Lung (tissue), 12 donors: Measurements from ENCODE around the gene BCR. TPM values are rescaled to one million over a fixed set of nuclear protein-coding genes. Genes with fewer than 3 reads are reported as not detected.

ENCODE experiments used
- ATAC-seq: fragments of 200-7000 bp; cut with Tn5 transposase; one replicate; pipeline ENCODE4 v1.9.1; 2020; ENCODE audit warnings: moderate number of reproducible peaks; ENCODE audit not compliant: insufficient read depth, low FRiP score
- DNase-seq, 3 donors: peaks; one replicate each; pipeline ENCODE4 v3.0.0-alpha.2; 2013 to 2017
- H3K27ac ChIP-seq, 2 donors: one replicate each; pipeline ENCODE4 v1.5.1; 2013; ENCODE audit warnings: mild to moderate bottlenecking in 2 of 2, moderate library complexity in 2 of 2, control low read depth in 1 of 2, inconsistent platforms in 1 of 2, low read depth in 1 of 2, low read length in 1 of 2
- H3K27me3 ChIP-seq, 3 donors: one replicate each; pipeline ENCODE4 v1.5.1; 2013; ENCODE audit warnings: low read length in 2 of 3; ENCODE audit not compliant: control insufficient read depth in 3 of 3, insufficient read depth in 3 of 3
- H3K36me3 ChIP-seq, 4 donors: one replicate each; pipeline ENCODE4 v1.5.1; 2013; ENCODE audit warnings: low read length in 4 of 4, mild to moderate bottlenecking in 1 of 4, moderate library complexity in 1 of 4; ENCODE audit not compliant: control insufficient read depth in 4 of 4, insufficient read depth in 4 of 4
- H3K4me1 ChIP-seq, 5 donors: one replicate each; pipeline ENCODE4 v1.5.1; 2013; ENCODE audit warnings: low read length in 5 of 5, mild to moderate bottlenecking in 2 of 5, moderate library complexity in 1 of 5; ENCODE audit not compliant: control insufficient read depth in 5 of 5, insufficient read depth in 5 of 5
- H3K4me3 ChIP-seq: one replicate; pipeline ENCODE4 v1.5.1; 2013; ENCODE audit warnings: mild to moderate bottlenecking, control low read depth, moderate library complexity
- H3K9ac ChIP-seq, 2 donors: one replicate each; pipeline ENCODE4 v1.5.1; 2013; ENCODE audit warnings: low read length in 2 of 2, control low read depth in 1 of 2; ENCODE audit not compliant: insufficient read depth in 1 of 2
- H3K9me3 ChIP-seq, 4 donors: one replicate each; pipeline ENCODE4 v1.5.1; 2013; ENCODE audit warnings: low read length in 3 of 4, mild to moderate bottlenecking in 1 of 4, moderate library complexity in 1 of 4; ENCODE audit not compliant: control insufficient read depth in 4 of 4, insufficient read depth in 3 of 4
- WGBS, 2 donors: extraction: QIAGEN DNeasy Blood & Tissue Kit; methylation state at CpG; one replicate each; pipeline ENCODE4 v1.1.7; 2013; 5-methylcytosine and 5-hydroxymethylcytosine counted together
- polyA plus RNA-seq, 2 donors: library from polyadenylated mRNA; stranded (reverse); fragments of 200-250 nt; gene quantifications; one replicate each; pipeline ENCODE4 v1.2.1, GENCODE V29; 2013
- total RNA-seq, 2 donors: library from RNA; depleted of rRNA in 1 of 2; stranded (reverse); fragments of >200 nt in 1 of 2; gene quantifications; one replicate each; pipeline ENCODE4 v1.2.1, GENCODE V29; 2014 to 2021
- TF ChIP-seq, protein P1 (sequence below): IDR thresholded peaks from 2 replicates; pipeline ENCODE4 v1.5.1; 2012; ENCODE audit warnings: mild to moderate bottlenecking; ENCODE audit errors: control extremely low read depth, extremely low read depth
- donor health status: control.
- donor health status: control.
- donor health status: Bipolar disorder and iron deficiency.
- donor health status: healthy.
- donor health status: DM: yes; HTN: yes; CAD: no.

Gene BCR
- total and polyA plus RNA-seq, 4 donors, result 21.8 to 67.3 (median 31.8) TPM

DNA sequence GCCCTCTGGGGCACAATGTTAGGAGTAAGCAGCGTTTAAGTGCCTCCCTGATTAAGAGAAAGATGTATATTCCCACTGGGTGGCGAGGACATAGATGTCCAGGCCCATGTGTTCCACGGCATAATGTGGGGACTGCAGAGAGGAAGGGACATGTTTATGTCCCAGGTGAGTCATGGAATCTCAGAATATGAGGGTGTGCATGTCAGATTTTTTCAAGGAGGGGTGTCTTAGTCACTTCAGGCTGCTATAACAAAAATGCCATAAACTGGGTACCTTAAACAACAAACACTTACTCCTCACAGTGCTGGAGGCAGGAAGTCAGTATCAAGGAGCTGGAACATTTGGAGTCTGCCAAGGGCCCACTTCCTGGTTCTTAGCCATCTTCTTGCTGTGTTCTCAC is 55.1 kb downstream of the BCR start:
- no peaks in the 10 kb centered on the region for H3K27me3 ChIP-seq
- ATAC-seq, result no peak
- peaks cover 5 to 26% (median 12%) of the 10 kb centered on the region in 5 donors for H3K4me1 ChIP-seq
- no peak overlapping the region for H3K27ac ChIP-seq
- no peaks in the 10 kb centered on the region for H3K36me3 ChIP-seq
- no peak for DNase-seq
- WGBS, 2 donors, result 96% methylated on average over 3 of the region's 3 CpGs
- TF ChIP-seq, protein P1, sequence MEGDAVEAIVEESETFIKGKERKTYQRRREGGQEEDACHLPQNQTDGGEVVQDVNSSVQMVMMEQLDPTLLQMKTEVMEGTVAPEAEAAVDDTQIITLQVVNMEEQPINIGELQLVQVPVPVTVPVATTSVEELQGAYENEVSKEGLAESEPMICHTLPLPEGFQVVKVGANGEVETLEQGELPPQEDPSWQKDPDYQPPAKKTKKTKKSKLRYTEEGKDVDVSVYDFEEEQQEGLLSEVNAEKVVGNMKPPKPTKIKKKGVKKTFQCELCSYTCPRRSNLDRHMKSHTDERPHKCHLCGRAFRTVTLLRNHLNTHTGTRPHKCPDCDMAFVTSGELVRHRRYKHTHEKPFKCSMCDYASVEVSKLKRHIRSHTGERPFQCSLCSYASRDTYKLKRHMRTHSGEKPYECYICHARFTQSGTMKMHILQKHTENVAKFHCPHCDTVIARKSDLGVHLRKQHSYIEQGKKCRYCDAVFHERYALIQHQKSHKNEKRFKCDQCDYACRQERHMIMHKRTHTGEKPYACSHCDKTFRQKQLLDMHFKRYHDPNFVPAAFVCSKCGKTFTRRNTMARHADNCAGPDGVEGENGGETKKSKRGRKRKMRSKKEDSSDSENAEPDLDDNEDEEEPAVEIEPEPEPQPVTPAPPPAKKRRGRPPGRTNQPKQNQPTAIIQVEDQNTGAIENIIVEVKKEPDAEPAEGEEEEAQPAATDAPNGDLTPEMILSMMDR, result no peak
- no peaks in the 10 kb centered on the region for H3K9me3 ChIP-seq
- H3K9ac ChIP-seq, result no peak overlapping the region
- H3K4me3 ChIP-seq, result no peak overlapping the region

DNA sequence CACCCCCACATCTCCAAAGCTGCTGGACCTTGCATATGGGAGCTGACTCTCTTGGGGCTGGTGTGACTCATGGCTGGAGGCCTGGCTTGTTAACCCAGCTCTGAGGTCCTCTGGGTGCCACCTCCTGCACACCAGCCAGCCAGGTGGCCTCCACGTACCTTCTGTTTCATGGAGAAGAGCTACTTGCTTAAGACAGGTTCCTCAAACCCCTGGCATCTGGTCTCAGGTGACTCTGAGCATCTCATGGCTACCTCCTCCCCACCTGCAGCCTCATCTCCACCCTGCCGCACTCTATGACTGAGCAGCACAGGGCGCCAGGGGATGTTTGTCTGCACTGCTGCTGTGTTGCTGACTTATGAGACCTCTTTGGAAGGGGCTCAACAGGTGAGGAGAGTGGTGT is 55.7 kb downstream of the BCR start:
- 96 to 97% methylated on average over 3 of the region's 3 CpGs for WGBS, 2 donors

DNA sequence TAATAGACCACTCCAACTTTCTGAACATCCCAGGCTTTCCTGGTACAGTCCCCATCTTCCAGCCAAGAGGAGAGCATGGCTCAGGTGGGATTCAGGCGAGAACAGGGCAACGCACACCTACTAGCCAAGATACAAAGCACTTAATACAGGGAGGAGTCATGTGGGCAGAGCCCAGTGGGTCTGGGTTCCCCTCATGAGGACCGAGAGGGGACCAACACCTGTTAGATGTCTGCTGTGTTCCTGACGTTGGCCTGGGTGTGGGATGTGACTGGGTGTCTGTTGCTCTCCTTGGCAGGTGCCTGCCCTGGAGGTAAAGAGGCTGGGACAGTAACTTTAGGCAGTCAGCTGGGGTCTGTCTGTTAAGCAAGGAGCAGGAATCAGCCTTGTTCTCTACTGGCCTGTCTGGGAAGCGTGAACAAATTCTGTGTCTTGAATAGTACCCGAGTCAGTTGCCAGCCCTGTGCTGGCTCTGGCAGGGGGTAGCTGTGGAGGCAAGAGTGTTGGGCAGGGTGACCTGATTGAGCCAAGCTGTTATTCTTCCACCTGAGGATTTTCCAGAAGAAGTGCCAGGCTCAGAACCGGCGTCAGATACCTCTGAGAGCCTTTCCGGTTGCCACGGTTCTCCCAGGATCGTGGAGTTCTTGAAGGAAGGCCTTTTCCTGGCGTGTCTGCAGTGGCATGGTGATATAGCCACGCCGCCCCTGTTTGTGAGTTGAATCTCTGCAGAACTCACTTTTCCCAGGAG is 56.3 kb downstream of the BCR start:
- H3K27ac ChIP-seq, result peak overlapping the region in 1 of 2 donors; percentile 5
- no peaks in the 10 kb centered on the region for H3K36me3 ChIP-seq
- TF ChIP-seq, protein P1, result no peak
- 82 to 89% methylated on average over 14 of the region's 14 CpGs for WGBS, 2 donors
- DNase-seq, result no peak
- no peaks in the 10 kb centered on the region for H3K27me3 ChIP-seq
- H3K4me1 ChIP-seq, result peaks cover 5 to 26% (median 12%) of the 10 kb centered on the region in 5 donors
- no peak for ATAC-seq
- no peak overlapping the region for H3K4me3 ChIP-seq
- H3K9ac ChIP-seq, result no peak overlapping the region
- no peaks in the 10 kb centered on the region for H3K9me3 ChIP-seq

More for the DNA sequence above, 55.7 kb downstream of the BCR start:
- DNase-seq (no peak), ATAC-seq (no peak)
- no peaks in the 10 kb centered on the region for H3K9me3 ChIP-seq
- H3K27ac ChIP-seq, result no peak overlapping the region
- TF ChIP-seq, protein P1, result no peak
- no peaks in the 10 kb centered on the region for H3K36me3 ChIP-seq
- H3K4me1 ChIP-seq, result peaks cover 5 to 26% (median 12%) of the 10 kb centered on the region in 5 donors
- no peak overlapping the region for H3K4me3 ChIP-seq
- H3K27me3 ChIP-seq, result no peaks in the 10 kb centered on the region
- H3K9ac ChIP-seq, result no peak overlapping the region
